HFF-Myc (cell line): ENCODE data around the gene JMJD1C.

ENCODE experiments used
- DNase-seq: peaks from one replicate; pipeline ENCODE4 v3.0.0-alpha.2; 2011; ENCODE audit warnings: low read depth; ENCODE audit errors: extremely low read depth
- H3K4me3 ChIP-seq: replicated peaks from 2 replicates; pipeline ENCODE4 v1.5.1; 2011; ENCODE audit warnings: low read depth, mild to moderate bottlenecking, control low read depth, low read length
- TF ChIP-seq, protein P1 (sequence below): IDR thresholded peaks from 2 replicates; pipeline ENCODE4 v1.5.1; 2012; ENCODE audit warnings: mild to moderate bottlenecking, low read depth, low read length, control low read depth; ENCODE audit errors: missing control alignments

Gene JMJD1C

DNA sequence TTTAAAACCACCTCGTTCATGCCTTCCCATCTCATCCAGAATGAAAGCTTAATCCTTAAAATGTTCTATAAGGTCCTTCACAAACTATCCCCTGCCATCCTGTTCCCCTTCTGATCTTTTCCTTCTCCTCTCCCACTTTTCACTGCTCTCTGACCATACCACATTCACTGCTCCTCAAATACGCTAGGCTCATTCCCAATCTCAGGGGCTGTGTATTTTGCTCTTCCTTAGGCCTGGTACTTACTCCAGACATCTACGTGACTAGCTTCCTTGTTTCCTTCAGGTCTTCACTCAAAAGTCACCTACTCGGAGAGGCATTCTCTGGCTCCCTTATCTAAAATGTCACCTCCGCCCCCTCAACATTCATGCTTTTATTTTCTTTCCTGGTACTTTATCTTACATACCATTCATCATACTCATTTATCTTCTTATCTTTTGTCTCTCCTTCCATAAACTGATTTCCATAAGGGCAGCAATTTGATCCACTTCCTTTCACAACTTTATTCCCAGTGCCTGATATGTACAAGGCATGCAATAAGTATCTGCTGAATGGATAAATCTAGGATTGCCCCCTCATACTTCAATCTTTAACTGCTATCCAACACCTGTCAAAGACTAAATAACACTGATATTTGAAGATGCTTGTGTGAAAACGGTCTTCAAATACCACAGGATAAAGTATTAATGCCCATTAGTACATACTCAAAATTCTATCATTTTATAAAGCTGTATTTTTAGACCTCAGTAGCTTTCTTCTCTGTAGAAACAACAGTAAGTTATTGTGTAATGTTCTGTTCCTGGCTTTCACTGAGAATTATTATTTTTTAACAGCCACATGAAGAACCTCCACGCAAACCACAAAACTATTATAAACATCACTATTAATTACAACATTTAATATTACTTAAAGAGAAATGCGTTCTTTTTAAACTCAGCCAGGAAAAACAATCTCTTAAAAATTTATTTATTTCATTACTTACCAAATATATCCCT lies 27.0 kb downstream of the JMJD1C start:
- TF ChIP-seq, protein P1, sequence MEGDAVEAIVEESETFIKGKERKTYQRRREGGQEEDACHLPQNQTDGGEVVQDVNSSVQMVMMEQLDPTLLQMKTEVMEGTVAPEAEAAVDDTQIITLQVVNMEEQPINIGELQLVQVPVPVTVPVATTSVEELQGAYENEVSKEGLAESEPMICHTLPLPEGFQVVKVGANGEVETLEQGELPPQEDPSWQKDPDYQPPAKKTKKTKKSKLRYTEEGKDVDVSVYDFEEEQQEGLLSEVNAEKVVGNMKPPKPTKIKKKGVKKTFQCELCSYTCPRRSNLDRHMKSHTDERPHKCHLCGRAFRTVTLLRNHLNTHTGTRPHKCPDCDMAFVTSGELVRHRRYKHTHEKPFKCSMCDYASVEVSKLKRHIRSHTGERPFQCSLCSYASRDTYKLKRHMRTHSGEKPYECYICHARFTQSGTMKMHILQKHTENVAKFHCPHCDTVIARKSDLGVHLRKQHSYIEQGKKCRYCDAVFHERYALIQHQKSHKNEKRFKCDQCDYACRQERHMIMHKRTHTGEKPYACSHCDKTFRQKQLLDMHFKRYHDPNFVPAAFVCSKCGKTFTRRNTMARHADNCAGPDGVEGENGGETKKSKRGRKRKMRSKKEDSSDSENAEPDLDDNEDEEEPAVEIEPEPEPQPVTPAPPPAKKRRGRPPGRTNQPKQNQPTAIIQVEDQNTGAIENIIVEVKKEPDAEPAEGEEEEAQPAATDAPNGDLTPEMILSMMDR, result no peak
- no peak for DNase-seq
- H3K4me3 ChIP-seq, result no peak overlapping the region

DNA sequence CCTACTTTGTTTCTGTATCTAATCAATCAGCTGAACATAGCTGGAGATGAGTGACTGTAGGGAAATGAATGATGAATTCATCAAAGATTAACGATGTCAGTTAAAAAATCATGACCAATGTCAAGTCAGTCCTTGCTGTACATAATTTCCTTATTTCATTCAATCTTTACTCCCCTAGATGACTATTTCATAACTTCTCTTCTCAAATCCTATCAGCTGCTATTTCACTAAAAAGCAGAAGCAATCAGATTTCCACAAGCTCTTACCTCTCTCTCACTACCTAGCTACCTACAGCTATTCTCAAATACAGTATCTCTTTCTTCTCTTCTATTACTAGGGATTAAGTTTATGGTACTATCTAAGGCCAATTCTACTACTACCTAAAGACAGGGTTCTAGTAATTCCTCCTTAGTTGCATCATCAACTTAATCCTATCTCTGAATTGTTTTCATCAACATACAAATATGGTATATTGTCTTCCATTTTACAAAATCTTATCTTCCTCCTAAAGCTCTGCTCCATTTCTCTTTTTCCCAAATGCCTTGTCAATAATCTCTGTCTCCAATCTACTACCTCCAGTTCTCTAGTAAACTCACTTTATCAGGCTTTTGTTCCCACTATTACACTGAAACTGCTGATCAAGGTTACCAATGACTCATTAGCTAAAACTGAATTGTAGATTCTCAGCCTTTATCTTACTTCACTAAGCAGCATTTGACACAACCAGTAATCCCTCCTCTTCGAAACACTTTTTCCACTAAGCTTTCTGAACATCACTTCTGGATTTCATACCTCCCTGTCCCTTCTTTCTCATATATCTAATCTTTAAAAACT lies 28.4 kb downstream of the JMJD1C start:
- DNase-seq, result no peak
- TF ChIP-seq, protein P1, result no peak
- H3K4me3 ChIP-seq, result no peak overlapping the region

DNA sequence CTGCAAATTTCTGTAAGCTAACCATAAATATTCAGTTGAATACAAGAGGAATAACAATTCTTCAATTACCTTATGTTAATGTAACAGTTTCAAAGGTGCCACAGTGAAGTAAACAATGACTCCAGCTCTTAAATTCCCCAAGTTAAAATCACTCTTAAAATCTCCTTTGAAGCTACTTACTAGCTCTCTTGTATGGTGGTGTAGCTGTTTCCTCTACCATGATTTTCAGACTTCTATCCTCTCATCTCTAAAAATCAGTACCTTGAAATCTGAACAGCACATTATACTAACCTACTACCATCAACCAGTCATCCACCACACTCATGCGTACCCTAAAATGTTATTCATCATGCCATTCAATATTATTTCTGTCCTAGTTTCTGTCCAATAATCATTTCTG lies 29.6 kb downstream of the JMJD1C start:
- TF ChIP-seq, protein P1, result no peak
- DNase-seq, result no peak
- no peak overlapping the region for H3K4me3 ChIP-seq

DNA sequence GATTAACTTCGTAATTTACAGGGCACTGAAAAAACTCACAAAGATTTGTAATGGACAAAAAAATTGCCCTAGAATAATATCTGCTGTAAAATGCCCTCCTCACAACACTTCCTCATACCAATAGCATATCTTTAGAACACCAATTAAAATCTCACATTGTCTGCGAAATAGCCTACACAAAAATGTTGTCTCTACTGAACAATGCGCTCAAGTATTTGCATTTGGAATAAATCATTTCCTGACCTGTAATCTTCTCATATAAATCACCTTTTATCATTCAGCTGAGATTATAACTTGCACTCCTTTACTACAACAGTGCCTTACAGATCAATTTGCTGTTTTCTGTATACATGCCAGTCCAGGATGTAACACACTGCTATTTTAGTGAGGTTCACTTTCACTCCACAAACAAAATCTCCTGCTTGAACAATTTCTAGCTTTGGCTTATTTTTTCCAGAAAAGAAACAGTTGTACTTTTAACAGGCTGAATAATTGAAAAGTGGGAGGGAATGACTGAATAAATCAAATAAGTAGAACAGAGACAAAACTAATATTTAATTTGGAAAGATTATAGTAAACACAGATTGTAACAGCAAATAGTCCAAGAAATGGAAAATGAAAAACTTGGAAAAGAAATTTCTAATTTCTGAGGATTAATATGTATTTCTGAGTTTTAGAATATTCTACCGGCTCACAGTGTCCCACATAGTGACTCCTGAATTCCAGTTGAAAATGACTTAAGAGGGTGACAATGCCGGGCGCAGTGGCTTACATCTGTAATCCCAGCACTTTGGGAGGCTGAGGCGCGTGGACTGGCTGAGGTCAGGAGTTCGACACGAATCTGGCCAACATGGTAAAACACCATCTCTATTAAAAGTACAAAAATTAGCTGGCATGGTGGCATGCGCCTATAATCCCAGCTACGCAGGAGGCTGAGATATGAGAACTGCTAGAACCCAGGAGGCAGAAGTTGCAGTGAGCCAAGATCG lies 30.6 kb downstream of the JMJD1C start:
- H3K4me3 ChIP-seq, result no peak overlapping the region
- DNase-seq, result no peak
- TF ChIP-seq, protein P1, result no peak

DNA sequence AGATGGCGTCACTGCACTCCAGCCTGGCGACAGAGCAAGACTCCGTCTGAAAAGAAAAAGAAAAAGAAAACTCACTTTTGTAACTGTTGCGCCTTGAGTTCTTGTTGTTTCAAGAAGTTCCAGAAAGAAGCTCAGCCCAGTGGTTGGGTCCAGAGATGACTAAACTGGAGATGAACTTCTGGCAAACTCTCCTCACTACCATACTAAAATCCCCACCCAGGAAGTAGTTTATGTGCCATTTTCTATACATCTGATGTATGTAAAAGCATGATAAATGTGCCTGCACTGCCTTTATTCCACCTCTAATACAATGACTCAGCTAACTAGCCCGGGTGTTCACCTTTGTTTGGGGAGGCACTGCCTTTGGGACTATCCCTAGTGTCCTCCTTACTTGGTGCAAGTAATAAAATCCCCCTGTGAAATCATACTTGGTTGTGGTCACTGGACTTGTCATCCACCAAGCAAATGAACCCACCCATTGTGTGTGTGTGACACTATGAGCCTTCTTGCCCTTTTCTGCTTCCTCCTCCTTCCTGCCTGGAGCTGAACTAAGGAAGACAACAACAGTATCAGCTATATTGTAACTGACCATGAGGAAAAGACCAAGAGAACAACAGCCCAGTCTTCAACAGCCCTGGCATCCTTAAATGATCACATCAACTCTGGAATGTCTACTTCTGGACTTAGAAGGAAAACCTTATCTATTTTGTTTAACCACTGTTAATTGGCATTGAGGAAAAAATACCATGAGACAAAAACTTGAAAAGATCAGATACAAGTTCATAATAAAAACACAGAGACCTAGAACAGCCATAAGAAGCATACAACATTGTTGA lies 33.6 kb downstream of the JMJD1C start:
- H3K4me3 ChIP-seq, result no peak overlapping the region
- DNase-seq, result no peak
- TF ChIP-seq, protein P1, result no peak
